Measurements from ENCODE around the gene CPT1B.
"Not testable (repeated sequence)": the region's sequence is repeated elsewhere in the genome, so short reads cannot be mapped to it uniquely, and the experiment has no call there.

CPT1B gene

DNA sequence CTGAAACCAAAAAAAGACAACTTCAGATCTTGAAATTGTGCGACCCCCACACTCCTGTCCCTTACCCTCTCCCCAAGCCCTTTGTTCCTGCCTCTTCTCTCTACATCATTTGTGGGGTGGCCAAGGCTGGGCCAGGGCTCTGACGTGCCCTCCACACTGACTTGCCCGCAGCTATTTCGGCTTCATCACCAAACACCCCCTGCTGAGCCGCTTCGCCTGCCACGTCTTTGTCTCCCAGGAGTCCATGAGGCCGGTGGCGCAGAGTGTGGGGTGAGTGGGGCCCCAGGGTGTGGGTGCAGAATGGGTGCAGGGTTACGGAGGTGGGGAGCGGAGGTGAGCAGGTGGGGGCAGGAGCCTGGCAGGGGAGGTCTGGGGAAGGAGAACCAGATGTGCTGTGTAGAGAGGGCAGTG is 31.8 kb upstream of the CPT1B start:
- ATAC-seq (ENCODE audit: insufficient read depth, low read depth) (no peak), DNase-seq (no peak)
- Histone ChIP-seq H4K20me1 (ENCODE audit: insufficient read depth, low read length) (no peaks in the 10 kb centered on the region), H3K4me2 (ENCODE audit: insufficient read depth, low read length) (no peak overlapping the region), H3K27ac (ENCODE audit: low read length) (no peak overlapping the region), H3K9ac (ENCODE audit: low read depth, low read length) (no peak overlapping the region), H3K79me2 (ENCODE audit: insufficient read depth, low read length) (no peaks in the 10 kb centered on the region), H2AFZ (ENCODE audit: low read depth, low read length) (no peak overlapping the region), H3K36me3 (ENCODE audit: insufficient read depth, low read length) (no peaks in the 10 kb centered on the region), H3K27me3 (ENCODE audit: insufficient read depth, low read length, poor library complexity) (no peaks in the 10 kb centered on the region), H3K4me3 (ENCODE audit: low read depth in 1 of 2, low read length in 2 of 2) (no peak overlapping the region), H3K9me3 (ENCODE audit: insufficient read depth, low read length, severe bottlenecking) (no peaks in the 10 kb centered on the region), H3K4me1 (ENCODE audit: insufficient read depth, low read length) (no peaks in the 10 kb centered on the region)
- no peak for TF ChIP-seq CTCF (IDR thresholded peaks at IDR 0.05; ENCODE audit: borderline replicate concordance, extremely low read depth, low read length, poor library complexity, severe bottlenecking)
- no peak for TF ChIP-seq EZH2 (IDR thresholded peaks at IDR 0.05; ENCODE audit: borderline replicate concordance, low read depth, low read length, severe bottlenecking)

DNA sequence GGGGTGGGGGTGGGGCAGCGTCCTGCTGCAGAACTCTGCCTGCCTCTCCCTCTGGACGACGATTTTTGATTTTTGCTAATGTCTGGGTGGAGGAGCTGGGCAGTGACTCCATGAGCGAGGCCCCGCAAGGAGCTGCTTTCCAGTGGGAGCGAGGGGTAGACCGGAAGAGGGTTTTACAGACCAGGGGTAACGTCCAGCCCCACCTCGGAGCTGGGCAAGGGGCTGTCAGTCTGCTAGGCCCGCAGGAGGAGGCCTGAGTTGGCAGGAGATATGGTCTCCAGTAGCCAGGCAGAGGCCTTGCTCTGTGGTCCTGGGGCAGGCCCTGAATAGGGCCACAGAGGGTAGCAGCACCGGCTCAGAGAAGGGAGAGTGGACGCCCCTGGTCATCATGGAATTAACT is 31.4 kb upstream of the CPT1B start:
- H3K27me3 ChIP-seq (ENCODE audit: insufficient read depth, low read length, poor library complexity), result no peaks in the 10 kb centered on the region
- no peaks in the 10 kb centered on the region for H3K79me2 ChIP-seq (ENCODE audit: insufficient read depth, low read length)
- no peaks in the 10 kb centered on the region for H3K36me3 ChIP-seq (ENCODE audit: insufficient read depth, low read length)
- no peak overlapping the region for H3K27ac ChIP-seq (ENCODE audit: low read length)
- ATAC-seq (ENCODE audit: insufficient read depth, low read depth) (no peak), DNase-seq (no peak)
- H3K4me2 ChIP-seq (ENCODE audit: insufficient read depth, low read length), result no peak overlapping the region
- H3K4me3 ChIP-seq (ENCODE audit: low read depth in 1 of 2, low read length in 2 of 2), result no peak overlapping the region
- no peaks in the 10 kb centered on the region for H4K20me1 ChIP-seq (ENCODE audit: insufficient read depth, low read length)
- no peak overlapping the region for H3K9ac ChIP-seq (ENCODE audit: low read depth, low read length)
- no peaks in the 10 kb centered on the region for H3K9me3 ChIP-seq (ENCODE audit: insufficient read depth, low read length, severe bottlenecking)
- H2AFZ ChIP-seq (ENCODE audit: low read depth, low read length), result no peak overlapping the region
- H3K4me1 ChIP-seq (ENCODE audit: insufficient read depth, low read length), result no peaks in the 10 kb centered on the region
- TF ChIP-seq EZH2 (IDR thresholded peaks at IDR 0.05; ENCODE audit: borderline replicate concordance, low read depth, low read length, severe bottlenecking), result no peak
- no peak for TF ChIP-seq CTCF (IDR thresholded peaks at IDR 0.05; ENCODE audit: borderline replicate concordance, extremely low read depth, low read length, poor library complexity, severe bottlenecking)

- H3K9ac ChIP-seq (ENCODE audit: low read depth, low read length), result no peak overlapping the region
- ATAC-seq (ENCODE audit: insufficient read depth, low read depth) (no peak), DNase-seq (no peak)
- no peaks in the 10 kb centered on the region for H3K9me3 ChIP-seq (ENCODE audit: insufficient read depth, low read length, severe bottlenecking)
- no peaks in the 10 kb centered on the region for H3K4me1 ChIP-seq (ENCODE audit: insufficient read depth, low read length)
- TF ChIP-seq EZH2 (IDR thresholded peaks at IDR 0.05; ENCODE audit: borderline replicate concordance, low read depth, low read length, severe bottlenecking), result no peak
- no peak for TF ChIP-seq CTCF (IDR thresholded peaks at IDR 0.05; ENCODE audit: borderline replicate concordance, extremely low read depth, low read length, poor library complexity, severe bottlenecking)
- H2AFZ ChIP-seq (ENCODE audit: low read depth, low read length), result no peak overlapping the region
- no peak overlapping the region for H3K4me3 ChIP-seq (ENCODE audit: low read depth in 1 of 2, low read length in 2 of 2)
- H3K27me3 ChIP-seq (ENCODE audit: insufficient read depth, low read length, poor library complexity), result no peaks in the 10 kb centered on the region
- no peak overlapping the region for H3K4me2 ChIP-seq (ENCODE audit: insufficient read depth, low read length)
- H3K27ac ChIP-seq (ENCODE audit: low read length), result no peak overlapping the region
- no peaks in the 10 kb centered on the region for H3K79me2 ChIP-seq (ENCODE audit: insufficient read depth, low read length)
- H4K20me1 ChIP-seq (ENCODE audit: insufficient read depth, low read length), result no peaks in the 10 kb centered on the region
- H3K36me3 ChIP-seq (ENCODE audit: insufficient read depth, low read length), result no peaks in the 10 kb centered on the region
Observed at GRCh38 chr22:50608996-50609395, 30.8 kb upstream of the CPT1B start.

DNA sequence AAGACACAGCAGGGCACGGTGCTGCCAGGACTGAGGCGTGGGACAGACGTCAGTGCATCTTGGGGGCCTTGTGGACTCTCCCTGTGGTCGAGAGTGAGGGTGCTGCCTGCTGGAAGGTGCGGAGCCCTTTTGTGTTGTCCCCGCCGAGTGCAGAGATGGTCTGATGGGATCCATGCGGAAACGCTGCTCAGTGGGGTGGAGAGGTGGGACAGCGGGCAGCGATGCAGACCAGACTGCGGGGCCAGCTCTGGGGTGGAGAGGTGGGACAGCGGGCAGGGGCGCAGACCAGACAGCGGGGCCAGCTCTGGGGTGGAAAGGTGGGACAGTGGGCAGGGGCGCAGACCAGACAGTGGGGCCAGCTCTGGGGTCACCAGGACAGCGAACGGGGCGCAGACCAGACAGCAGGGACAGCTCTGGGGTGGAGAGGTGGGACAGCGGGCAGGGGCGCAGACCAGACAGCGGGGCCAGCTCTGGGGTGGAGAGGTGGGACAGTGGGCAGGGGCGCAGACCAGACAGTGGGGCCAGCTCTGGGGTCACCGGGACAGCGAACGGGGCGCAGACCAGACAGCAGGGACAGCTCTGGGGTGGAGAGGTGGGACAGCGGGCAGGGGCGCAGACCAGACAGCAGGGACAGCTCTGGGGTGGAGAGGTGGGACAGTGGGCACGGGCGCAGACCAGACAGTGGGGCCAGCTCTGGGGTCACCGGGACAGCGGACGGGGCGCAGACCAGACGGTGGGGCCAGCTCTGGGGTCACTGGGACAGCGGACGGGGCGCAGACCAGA is 30.0 kb upstream of the CPT1B start:
- not testable (repeated sequence) for DNase-seq; H3K9ac ChIP-seq (ENCODE audit: low read depth, low read length); H3K36me3 ChIP-seq (ENCODE audit: insufficient read depth, low read length); H3K4me2 ChIP-seq (ENCODE audit: insufficient read depth, low read length); H3K9me3 ChIP-seq (ENCODE audit: insufficient read depth, low read length, severe bottlenecking); H3K79me2 ChIP-seq (ENCODE audit: insufficient read depth, low read length); H3K4me3 ChIP-seq (ENCODE audit: low read depth in 1 of 2, low read length in 2 of 2); H4K20me1 ChIP-seq (ENCODE audit: insufficient read depth, low read length); H2AFZ ChIP-seq (ENCODE audit: low read depth, low read length); H3K27me3 ChIP-seq (ENCODE audit: insufficient read depth, low read length, poor library complexity); H3K4me1 ChIP-seq (ENCODE audit: insufficient read depth, low read length); ATAC-seq (ENCODE audit: insufficient read depth, low read depth); H3K27ac ChIP-seq (ENCODE audit: low read length)

Data from DND-41 (cell line).